GM19043 (cell line): ENCODE data around the gene FOXP1.
A peak's percentile ranks its signal among the peaks of the same experiment; 100 is the strongest.

Experiments used
- ATAC-seq: cut with Tn5 transposase; IDR thresholded peaks from one replicate; pipeline ENCODE4 v1.9.1; 2021; ENCODE audit warnings: low read depth; ENCODE audit not compliant: unreplicated experiment

Gene FOXP1

GRCh38 chr3:71566776-71567175 lies 16.8 kb downstream of the FOXP1 start:
- no peak for ATAC-seq

GRCh38 chr3:71565976-71566375 lies 17.6 kb downstream of the FOXP1 start:
- ATAC-seq = no peak

GRCh38 chr3:71565316-71565715 lies 18.2 kb downstream of the FOXP1 start:
- no peak for ATAC-seq

GRCh38 chr3:71564361-71564760 lies 19.2 kb downstream of the FOXP1 start:
- ATAC-seq = peak; percentile 50

GRCh38 chr3:71563827-71564226 lies 19.7 kb downstream of the FOXP1 start:
- peak; percentile 81 for ATAC-seq

- ATAC-seq = no peak
These were observed 20.6 kb downstream of the FOXP1 start for GRCh38 chr3:71562938-71563337.

GRCh38 chr3:71560665-71561064 lies 22.9 kb downstream of the FOXP1 start:
- ATAC-seq = no peak

GRCh38 chr3:71559578-71560162 lies 23.9 kb downstream of the FOXP1 start:
- no peak for ATAC-seq

GRCh38 chr3:71559021-71559420 lies 24.5 kb downstream of the FOXP1 start:
- no peak for ATAC-seq

- ATAC-seq = no peak
These were observed 28.9 kb downstream of the FOXP1 start for GRCh38 chr3:71554649-71555048.

- no peak for ATAC-seq
These were observed 32.1 kb downstream of the FOXP1 start for GRCh38 chr3:71551311-71551919.

GRCh38 chr3:71549951-71550350 lies 33.6 kb downstream of the FOXP1 start:
- ATAC-seq = no peak

- peak; percentile 87 for ATAC-seq
These were observed 34.7 kb downstream of the FOXP1 start for GRCh38 chr3:71548705-71549384.

- no peak for ATAC-seq
These were observed 36.0 kb downstream of the FOXP1 start for GRCh38 chr3:71547249-71548198.

GRCh38 chr3:71546821-71547220 lies 36.7 kb downstream of the FOXP1 start:
- ATAC-seq = no peak

GRCh38 chr3:71545330-71545729 lies 38.2 kb downstream of the FOXP1 start:
- no peak for ATAC-seq

GRCh38 chr3:71543371-71544016 lies 40.0 kb downstream of the FOXP1 start:
- no peak for ATAC-seq

- peak; percentile 58 for ATAC-seq
These were observed 40.8 kb downstream of the FOXP1 start for GRCh38 chr3:71542521-71543370.

- ATAC-seq = no peak
These were observed 42.2 kb downstream of the FOXP1 start for GRCh38 chr3:71541313-71541712.

- no peak for ATAC-seq
These were observed 46.3 kb downstream of the FOXP1 start for GRCh38 chr3:71537211-71537611.
